ENCODE measurements around the gene FAM193A. TPM values are rescaled to one million over a fixed set of nuclear protein-coding genes. Genes with fewer than 3 reads are reported as not detected.

Gene FAM193A
- total and polyA plus RNA-seq, 2 experiments from 2014 or later: 12.0 to 22.9 TPM

GRCh38 chr4:2684486-2684885 is 148.0 kb downstream of the FAM193A start (continued):
- TF ChIP-seq CTCF (conservative IDR thresholded peaks at IDR 0.05; ENCODE audit: low read depth in 2 of 2) (no peak), EZH2 (IDR thresholded peaks at IDR 0.05; ENCODE audit: low read depth, unreplicated experiment) (no peak), ZNF462 (CRISPR knock-in tag; IDR thresholded peaks at IDR 0.05) (no peak), ZNF114 (CRISPR knock-in tag; IDR thresholded peaks at IDR 0.05) (no peak), ZNF331 (CRISPR knock-in tag; IDR thresholded peaks at IDR 0.05; ENCODE audit: low read depth) (no peak), NANOG (IDR thresholded peaks at IDR 0.05; ENCODE audit: borderline replicate concordance) (no peak)

GRCh38 chr4:2685541-2685940 is 149.1 kb downstream of the FAM193A start:
- no peaks in the 10 kb centered on the region for H3K4me1 ChIP-seq (ENCODE audit: insufficient read depth)
- peaks cover 11% of the 10 kb centered on the region for H3K27me3 Mint-ChIP-seq (ENCODE audit: insufficient read depth, low read depth, poor library complexity)
- H3K27ac Mint-ChIP-seq: no peak overlapping the region
- H3K27me3 ChIP-seq (ENCODE audit: insufficient read depth): no peaks in the 10 kb centered on the region
- no peaks in the 10 kb centered on the region for H3F3A ChIP-seq (replicated peaks; ENCODE audit: low read depth)
- H2AFZ ChIP-seq: no peak overlapping the region
- peaks cover 24% of the 10 kb centered on the region; the same call in 1 of the 2 replicates for H4K20me1 ChIP-seq (replicated peaks; ENCODE audit: insufficient read depth)
- H3K9me3 Mint-ChIP-seq: no peaks in the 10 kb centered on the region; the same call in 2 of the 3 replicates
- no peaks in the 10 kb centered on the region for H3K9me2 ChIP-seq (ENCODE audit: insufficient read depth)
- H3K36me3 Mint-ChIP-seq (ENCODE audit: low read depth): peaks cover 46% of the 10 kb centered on the region
- peaks cover 17% of the 10 kb centered on the region for H3K79me2 ChIP-seq (replicated peaks; ENCODE audit: insufficient read depth)
- no peak overlapping the region for H3K4me2 ChIP-seq
- no peak overlapping the region for H3K27ac ChIP-seq (ENCODE audit: low read depth)
- ATAC-seq: no peak
- H3K4me3 Mint-ChIP-seq: no peak overlapping the region
- peaks cover 11% of the 10 kb centered on the region for H3K36me3 ChIP-seq (ENCODE audit: insufficient read depth)
- no peak for DNase-seq (ENCODE audit: low spot score)
- H3K4me1 Mint-ChIP-seq: no peaks in the 10 kb centered on the region
- H3K4me3 ChIP-seq: no peak overlapping the region
- TF ChIP-seq CTCF (conservative IDR thresholded peaks at IDR 0.05; ENCODE audit: low read depth in 2 of 2): no peak
- no peak for TF ChIP-seq NANOG (IDR thresholded peaks at IDR 0.05; ENCODE audit: borderline replicate concordance)
- TF ChIP-seq CREB1 (CRISPR knock-in tag; IDR thresholded peaks at IDR 0.05; ENCODE audit: low read depth): no peak
- no peak for TF ChIP-seq ZNF114 (CRISPR knock-in tag; IDR thresholded peaks at IDR 0.05)
- no peak for TF ChIP-seq JUNB (IDR thresholded peaks at IDR 0.05; ENCODE audit: unreplicated experiment)
- TF ChIP-seq POLR2AphosphoS5 (IDR thresholded peaks at IDR 0.05; ENCODE audit: low read depth): no peak
- no peak for TF ChIP-seq ETS1 (IDR thresholded peaks at IDR 0.05)
